Fibroblast of lung (primary cell): ENCODE results near the gene KCNMA1. TPM values are rescaled to one million over a fixed set of nuclear protein-coding genes. Genes with fewer than 3 reads are reported as not detected.

Experiments used
- DNase-seq, 2 donors: peaks; one replicate each; pipeline versions ENCODE4 v3.0.0 to v3.0.0-alpha.2; 2010; ENCODE audit warnings: low read depth in 2 of 2
- H2AFZ ChIP-seq: 2 replicates; pipeline ENCODE4 v1.5.1; 2012; ENCODE audit warnings: low read length, control low read depth, inconsistent platforms
- H3K27ac ChIP-seq: 2 replicates; pipeline ENCODE4 v1.5.1; 2011; ENCODE audit warnings: low read length, control low read depth; ENCODE audit not compliant: insufficient read depth
- H3K27me3 ChIP-seq: 2 replicates; pipeline ENCODE4 v1.5.1; 2011; ENCODE audit warnings: mild to moderate bottlenecking, low read length; ENCODE audit not compliant: control insufficient read depth, insufficient read depth
- H3K36me3 ChIP-seq: 2 replicates; pipeline ENCODE4 v1.5.1; 2011; ENCODE audit warnings: low read length; ENCODE audit not compliant: control insufficient read depth, insufficient read depth
- H3K4me1 ChIP-seq: 2 replicates; pipeline ENCODE4 v1.5.1; 2011; ENCODE audit warnings: low read length; ENCODE audit not compliant: control insufficient read depth, insufficient read depth; ENCODE audit errors: extremely low read depth
- H3K4me2 ChIP-seq: 2 replicates; pipeline ENCODE4 v1.5.1; 2011; ENCODE audit warnings: low read length, control low read depth; ENCODE audit not compliant: insufficient read depth; ENCODE audit errors: extremely low read depth
- H3K4me3 ChIP-seq, 4 experiments: fragments of 200-600 bp in 1 of 4; sonication (generic) in 1 of 4; replicated peaks in 1 of 4; 2 replicates each; pipeline ENCODE4 v1.5.1; 2011 to 2016; ENCODE audit warnings: low read length in 4 of 4, low read depth in 3 of 4, mild to moderate bottlenecking in 3 of 4, control low read depth in 2 of 4, inconsistent platforms in 1 of 4, mixed read lengths in 1 of 4; ENCODE audit not compliant: insufficient read depth in 1 of 4; ENCODE audit errors: control extremely low read depth in 1 of 4
- H3K79me2 ChIP-seq: 2 replicates; pipeline ENCODE4 v1.5.1; 2012; ENCODE audit warnings: mild to moderate bottlenecking, low read length, inconsistent platforms; ENCODE audit not compliant: control insufficient read depth, insufficient read depth
- H3K9ac ChIP-seq: 2 replicates; pipeline ENCODE4 v1.5.1; 2011; ENCODE audit warnings: mild to moderate bottlenecking, low read length, control low read depth; ENCODE audit not compliant: insufficient read depth
- H3K9me3 ChIP-seq: 2 replicates; pipeline ENCODE4 v1.5.1; 2012; ENCODE audit warnings: low read depth, low read length; ENCODE audit not compliant: control insufficient read depth, insufficient read depth
- H4K20me1 ChIP-seq: 2 replicates; pipeline ENCODE4 v1.5.1; 2011; ENCODE audit warnings: low read length; ENCODE audit not compliant: control insufficient read depth, insufficient read depth; ENCODE audit errors: extremely low read depth
- EZH2 ChIP-seq: IDR thresholded peaks from 2 replicates; pipeline ENCODE4 v1.5.1; 2012; ENCODE audit warnings: low read length, control low read depth, mild to moderate bottlenecking; ENCODE audit errors: missing control alignments
- polyA plus RNA-seq, 2 donors: library from polyadenylated mRNA; depleted of rRNA in 1 of 2; stranded (reverse) in 1 of 2; unstranded in 1 of 2; fragments of >200 nt; gene quantifications; 2 replicates each; pipeline ENCODE4 v1.2.1, GENCODE V29; 2011 to 2012; ENCODE audit warnings: missing spikeins in 1 of 2
- total RNA-seq: library from RNA; depleted of rRNA; stranded (reverse); fragments of >200 nt; gene quantifications from 2 replicates; pipeline ENCODE4 v1.2.1, GENCODE V29; 2014
- TF ChIP-seq, protein P1 (sequence below), 2 donors: IDR thresholded peaks in 1 of 2; conservative IDR thresholded peaks in 1 of 2; 1 replicate in 1 of 2; 2 replicates in 1 of 2; pipeline ENCODE4 v1.5.1; 2011 to 2012; ENCODE audit warnings: low read length in 2 of 2, control low read depth in 1 of 2, inconsistent platforms in 1 of 2, low read depth in 1 of 2, mild to moderate bottlenecking in 1 of 2

KCNMA1 gene
- total and polyA plus RNA-seq, 2 donors (not counting 1 experiment from before 2014, with no cell fraction given): 31.0 to 138 TPM

DNA sequence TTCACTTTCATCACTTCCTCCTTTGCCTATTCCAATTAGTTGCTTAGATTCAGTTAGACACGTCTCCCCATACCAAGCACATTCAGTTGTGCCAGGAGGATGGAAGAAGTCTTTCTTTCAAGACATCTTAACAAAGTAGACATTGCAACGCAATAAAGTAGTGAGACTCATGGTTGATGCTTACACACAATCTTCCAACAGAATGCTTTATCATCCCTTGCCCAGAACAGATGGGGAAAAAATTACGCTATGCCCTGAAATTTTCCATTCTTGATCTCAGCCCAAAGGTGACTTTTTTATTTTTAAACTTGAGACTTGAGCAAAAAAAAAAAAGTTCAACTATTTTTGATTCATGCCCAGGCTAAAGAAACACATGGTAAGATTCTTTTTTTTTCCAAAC lies 74.9 kb downstream of the KCNMA1 start:
- no peak for DNase-seq
- Histone ChIP-seq H3K79me2 (peaks cover 4% of the 10 kb centered on the region), H3K27ac (no peak overlapping the region), H2AFZ (no peak overlapping the region), H4K20me1 (no peaks in the 10 kb centered on the region), H3K36me3 (peaks cover 2% of the 10 kb centered on the region), H3K9ac (no peak overlapping the region), H3K4me1 (peaks cover 19% of the 10 kb centered on the region), H3K27me3 (no peaks in the 10 kb centered on the region), H3K9me3 (no peaks in the 10 kb centered on the region), H3K4me2 (no peak overlapping the region), H3K4me3 (no peak overlapping the region)
- TF ChIP-seq, protein P1, sequence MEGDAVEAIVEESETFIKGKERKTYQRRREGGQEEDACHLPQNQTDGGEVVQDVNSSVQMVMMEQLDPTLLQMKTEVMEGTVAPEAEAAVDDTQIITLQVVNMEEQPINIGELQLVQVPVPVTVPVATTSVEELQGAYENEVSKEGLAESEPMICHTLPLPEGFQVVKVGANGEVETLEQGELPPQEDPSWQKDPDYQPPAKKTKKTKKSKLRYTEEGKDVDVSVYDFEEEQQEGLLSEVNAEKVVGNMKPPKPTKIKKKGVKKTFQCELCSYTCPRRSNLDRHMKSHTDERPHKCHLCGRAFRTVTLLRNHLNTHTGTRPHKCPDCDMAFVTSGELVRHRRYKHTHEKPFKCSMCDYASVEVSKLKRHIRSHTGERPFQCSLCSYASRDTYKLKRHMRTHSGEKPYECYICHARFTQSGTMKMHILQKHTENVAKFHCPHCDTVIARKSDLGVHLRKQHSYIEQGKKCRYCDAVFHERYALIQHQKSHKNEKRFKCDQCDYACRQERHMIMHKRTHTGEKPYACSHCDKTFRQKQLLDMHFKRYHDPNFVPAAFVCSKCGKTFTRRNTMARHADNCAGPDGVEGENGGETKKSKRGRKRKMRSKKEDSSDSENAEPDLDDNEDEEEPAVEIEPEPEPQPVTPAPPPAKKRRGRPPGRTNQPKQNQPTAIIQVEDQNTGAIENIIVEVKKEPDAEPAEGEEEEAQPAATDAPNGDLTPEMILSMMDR (conservative IDR thresholded peaks at IDR 0.05 in 1 of 2, IDR thresholded peaks at IDR 0.05 in 1 of 2; ENCODE audit: low read depth in 1 of 2, low read length in 2 of 2): no peak
- TF ChIP-seq EZH2: no peak

DNA sequence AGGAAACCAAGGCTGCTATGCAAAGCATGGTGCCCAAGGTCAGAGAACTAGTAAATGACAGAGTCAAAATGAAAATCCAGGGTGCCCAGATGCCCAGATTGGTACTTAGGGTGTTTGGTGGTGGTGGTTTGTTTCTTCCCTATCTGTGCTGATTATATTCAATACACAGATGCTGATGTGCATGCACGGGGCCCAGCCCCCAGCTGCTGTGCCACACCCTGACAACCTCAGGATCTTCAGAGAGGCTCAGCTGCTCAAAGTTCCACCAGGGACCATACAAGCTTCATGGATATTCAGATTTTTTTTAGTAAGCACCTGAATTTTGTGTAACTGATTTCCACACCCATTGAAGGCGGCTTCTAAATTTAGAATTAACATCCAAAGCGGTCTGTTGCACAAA lies 75.6 kb downstream of the KCNMA1 start:
- no peak for DNase-seq
- Histone ChIP-seq H3K27me3 (no peaks in the 10 kb centered on the region), H3K9ac (no peak overlapping the region), H3K4me1 (peaks cover 19% of the 10 kb centered on the region), H3K4me3 (no peak overlapping the region), H4K20me1 (no peaks in the 10 kb centered on the region), H3K79me2 (peaks cover 4% of the 10 kb centered on the region), H3K9me3 (no peaks in the 10 kb centered on the region), H3K4me2 (no peak overlapping the region), H2AFZ (no peak overlapping the region), H3K27ac (no peak overlapping the region), H3K36me3 (peaks cover 2% of the 10 kb centered on the region)
- no peak for TF ChIP-seq EZH2
- TF ChIP-seq, protein P1 (conservative IDR thresholded peaks at IDR 0.05 in 1 of 2, IDR thresholded peaks at IDR 0.05 in 1 of 2; ENCODE audit: low read depth in 1 of 2, low read length in 2 of 2): no peak

DNA sequence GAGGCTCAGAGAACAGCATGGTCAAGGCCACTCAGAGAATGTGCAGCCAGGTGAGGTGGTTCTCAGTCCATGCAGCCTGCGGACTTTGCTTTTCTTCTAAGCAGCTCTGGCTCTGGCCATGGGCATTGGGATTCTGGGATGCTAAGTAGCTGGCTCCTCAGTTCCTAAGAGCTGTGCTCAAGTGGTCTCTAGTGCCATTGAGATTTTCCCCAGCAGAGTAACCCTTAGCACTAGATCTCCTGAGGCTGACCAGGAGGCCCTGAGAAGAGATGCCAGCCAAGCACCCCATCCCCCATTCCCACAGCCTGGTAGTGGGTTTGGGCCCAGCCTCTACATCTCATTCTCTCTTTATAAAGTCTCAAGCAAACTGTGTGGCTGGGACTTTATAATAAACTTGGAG lies 77.1 kb downstream of the KCNMA1 start:
- Histone ChIP-seq H3K9ac (no peak overlapping the region), H3K4me3 (no peak overlapping the region), H3K27ac (no peak overlapping the region), H3K4me2 (no peak overlapping the region), H3K27me3 (no peaks in the 10 kb centered on the region), H3K4me1 (peaks cover 10% of the 10 kb centered on the region), H3K79me2 (peaks cover 4% of the 10 kb centered on the region), H2AFZ (no peak overlapping the region), H4K20me1 (no peaks in the 10 kb centered on the region), H3K9me3 (no peaks in the 10 kb centered on the region), H3K36me3 (peaks cover 2% of the 10 kb centered on the region)
- DNase-seq: no peak
- TF ChIP-seq, protein P1 (conservative IDR thresholded peaks at IDR 0.05 in 1 of 2, IDR thresholded peaks at IDR 0.05 in 1 of 2; ENCODE audit: low read depth in 1 of 2, low read length in 2 of 2): no peak
- TF ChIP-seq EZH2: no peak
